IPS-15b (cell line): Measurements from ENCODE around the gene SLC30A3.
"Not testable (repeated sequence)": the region's sequence is repeated elsewhere in the genome, so short reads cannot be mapped to it uniquely, and the experiment has no call there.

Experiments used
- H3K27me3 ChIP-seq: one replicate; pipeline ENCODE4 v1.6.1; 2013; ENCODE audit warnings: low read length; ENCODE audit not compliant: control insufficient read depth, insufficient read depth
- H3K36me3 ChIP-seq: one replicate; pipeline ENCODE4 v1.6.1; 2013; ENCODE audit warnings: low read length; ENCODE audit not compliant: control insufficient read depth, insufficient read depth
- H3K4me1 ChIP-seq: one replicate; pipeline ENCODE4 v1.6.1; 2013; ENCODE audit warnings: mild to moderate bottlenecking, low read length; ENCODE audit not compliant: control insufficient read depth, insufficient read depth
- H3K4me3 ChIP-seq: one replicate; pipeline ENCODE4 v1.5.1; 2013; ENCODE audit warnings: low read depth, low read length
- H3K9ac ChIP-seq: one replicate; pipeline ENCODE4 v1.6.1; 2013; ENCODE audit warnings: low read depth, mild to moderate bottlenecking, low read length
- H3K9me3 ChIP-seq: one replicate; pipeline ENCODE4 v1.6.1; 2013; ENCODE audit warnings: mild to moderate bottlenecking, low read length; ENCODE audit not compliant: control insufficient read depth, insufficient read depth

The SLC30A3 gene

GRCh38 chr2:27281855-27282559 lies 19.2 kb upstream of the SLC30A3 start, which contains the start of gene TRIM54:
TSS of gene TRIM54 (plus strand) at chr2:27282429. CDS start at chr2:27282732, 303 bp downstream.
- peak within 1 kb of the TSS; percentile 39 for H3K9ac ChIP-seq
- peaks cover 24% of the 10 kb centered on the region for H3K4me1 ChIP-seq
- H3K4me3 ChIP-seq, result peak within 1 kb of the TSS; percentile 40
- no peaks in the 10 kb centered on the region for H3K36me3 ChIP-seq
- H3K9me3 ChIP-seq, result no peaks in the 10 kb centered on the region
- H3K27me3 ChIP-seq, result peaks cover 6% of the 10 kb centered on the region

GRCh38 chr2:27281442-27281841 lies 18.6 kb upstream of the SLC30A3 start:
- Histone ChIP-seq H3K36me3 (no peaks in the 10 kb centered on the region), H3K9ac (no peak overlapping the region), H3K4me1 (peaks cover 19% of the 10 kb centered on the region), H3K4me3 (no peak overlapping the region), H3K27me3 (peaks cover 6% of the 10 kb centered on the region), H3K9me3 (no peaks in the 10 kb centered on the region)

DNA sequence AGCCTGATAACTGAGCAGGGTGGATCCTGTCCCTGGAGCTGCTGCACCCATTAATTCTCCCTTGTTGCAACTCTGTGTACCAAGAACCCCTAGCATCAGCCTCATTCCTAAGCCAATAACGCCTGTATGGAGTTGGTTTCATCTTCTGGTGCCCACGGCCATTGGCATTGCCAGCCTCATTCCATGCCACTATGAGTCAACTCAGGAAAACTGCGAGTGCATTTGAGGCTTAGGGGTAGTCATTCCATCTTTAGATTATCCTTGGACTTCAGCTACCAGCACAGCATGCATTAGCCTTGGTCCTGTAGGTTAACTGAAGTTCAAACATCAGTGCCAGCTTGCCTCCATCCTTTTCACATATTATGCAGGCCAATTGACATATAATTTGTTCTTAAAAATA lies 18.0 kb upstream of the SLC30A3 start:
- Histone ChIP-seq H3K9ac (no peak overlapping the region), H3K9me3 (no peaks in the 10 kb centered on the region), H3K4me1 (peaks cover 17% of the 10 kb centered on the region), H3K27me3 (peaks cover 6% of the 10 kb centered on the region), H3K4me3 (no peak overlapping the region), H3K36me3 (no peaks in the 10 kb centered on the region)

DNA sequence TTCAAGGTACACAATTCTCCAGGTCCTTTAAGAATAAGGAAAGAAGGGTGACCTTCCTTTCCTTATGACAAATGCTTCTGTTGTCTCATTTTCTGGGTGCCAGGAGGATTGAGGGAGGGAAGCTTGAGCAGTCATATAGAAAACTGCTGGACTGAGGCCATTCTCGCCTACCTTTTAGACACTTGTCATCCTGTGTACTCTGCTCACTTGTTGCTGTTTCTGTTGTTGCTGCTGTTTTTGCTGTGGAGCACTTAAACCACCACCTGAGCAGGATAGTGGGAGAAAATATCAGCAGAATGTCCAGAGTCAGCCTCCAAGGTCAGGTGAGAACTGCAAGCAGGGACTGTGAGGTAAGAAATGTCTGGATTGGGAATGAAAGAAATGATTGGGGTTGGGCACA lies 15.2 kb upstream of the SLC30A3 start:
- H3K9me3 ChIP-seq, result no peaks in the 10 kb centered on the region
- no peak overlapping the region for H3K9ac ChIP-seq
- H3K36me3 ChIP-seq, result no peaks in the 10 kb centered on the region
- peaks cover 6% of the 10 kb centered on the region for H3K27me3 ChIP-seq
- no peak overlapping the region for H3K4me3 ChIP-seq
- H3K4me1 ChIP-seq, result peaks cover 16% of the 10 kb centered on the region

DNA sequence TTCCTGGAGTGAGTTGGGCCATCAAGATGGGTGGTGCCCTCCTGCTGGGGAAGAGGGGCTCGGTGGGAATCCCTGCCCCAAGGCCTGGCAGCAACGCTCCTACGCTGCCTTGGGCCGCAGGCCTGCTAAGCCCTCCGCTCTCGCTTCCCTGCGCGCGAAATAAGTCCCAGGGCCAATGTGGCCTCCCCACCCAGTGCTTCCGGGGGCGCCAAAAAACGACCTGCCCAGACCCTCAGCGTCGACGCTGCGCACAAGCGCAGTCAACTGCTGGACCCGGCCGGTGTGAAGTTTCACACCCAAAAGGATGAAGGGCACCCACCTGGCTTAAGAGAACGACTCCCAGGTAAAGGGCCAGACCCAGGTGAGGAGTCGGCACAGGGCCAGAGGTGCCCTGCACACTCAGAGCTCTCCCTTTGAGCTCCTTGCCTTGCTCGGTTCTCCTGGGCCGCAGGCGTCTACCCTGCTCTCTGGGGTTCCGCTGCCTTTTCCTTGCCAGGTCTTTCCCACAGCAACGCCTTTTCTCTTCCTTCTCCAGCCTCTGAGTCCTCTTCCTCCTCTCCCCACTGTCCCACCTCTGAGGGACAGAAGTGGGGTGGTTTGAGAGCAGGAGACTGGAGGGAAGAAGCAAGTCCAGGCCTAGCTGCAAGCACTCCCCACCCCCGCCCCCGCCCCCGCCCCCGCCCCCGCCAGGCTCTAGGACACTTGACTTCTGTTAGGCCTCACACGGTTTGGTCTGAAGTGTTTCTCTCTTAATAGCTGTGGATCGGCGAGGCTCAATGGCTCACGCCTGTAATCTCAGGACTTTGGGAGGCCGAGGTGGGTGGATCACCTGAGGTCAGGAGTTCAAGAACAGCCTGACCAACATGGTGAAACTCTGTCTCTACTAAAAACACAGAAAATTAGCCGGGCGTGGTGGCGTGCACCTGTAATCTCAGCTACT lies 12.6 kb upstream of the SLC30A3 start, which contains the start of gene DNAJC5G:
Gene DNAJC5G, plus strand, starts transcription at position 223 of the 940 bp plus-strand sequence. CDS start 1,296 bp downstream, outside the sequence.
- H3K27me3 ChIP-seq, result peaks cover 3% of the 10 kb centered on the region
- no peak within 1 kb of the TSS for H3K4me3 ChIP-seq
- peaks cover 2% of the 10 kb centered on the region for H3K4me1 ChIP-seq
- no peaks in the 10 kb centered on the region for H3K36me3 ChIP-seq
- H3K9me3 ChIP-seq, result no peaks in the 10 kb centered on the region
- H3K9ac ChIP-seq, result no peak within 1 kb of the TSS

- H3K4me1 ChIP-seq, H3K9me3 ChIP-seq, H3K36me3 ChIP-seq, H3K4me3 ChIP-seq, H3K9ac ChIP-seq: not testable (repeated sequence)
- peaks cover 11% of the 10 kb centered on the region for H3K27me3 ChIP-seq
Observed at GRCh38 chr2:27272537-27273522, 10.0 kb upstream of the SLC30A3 start.

DNA sequence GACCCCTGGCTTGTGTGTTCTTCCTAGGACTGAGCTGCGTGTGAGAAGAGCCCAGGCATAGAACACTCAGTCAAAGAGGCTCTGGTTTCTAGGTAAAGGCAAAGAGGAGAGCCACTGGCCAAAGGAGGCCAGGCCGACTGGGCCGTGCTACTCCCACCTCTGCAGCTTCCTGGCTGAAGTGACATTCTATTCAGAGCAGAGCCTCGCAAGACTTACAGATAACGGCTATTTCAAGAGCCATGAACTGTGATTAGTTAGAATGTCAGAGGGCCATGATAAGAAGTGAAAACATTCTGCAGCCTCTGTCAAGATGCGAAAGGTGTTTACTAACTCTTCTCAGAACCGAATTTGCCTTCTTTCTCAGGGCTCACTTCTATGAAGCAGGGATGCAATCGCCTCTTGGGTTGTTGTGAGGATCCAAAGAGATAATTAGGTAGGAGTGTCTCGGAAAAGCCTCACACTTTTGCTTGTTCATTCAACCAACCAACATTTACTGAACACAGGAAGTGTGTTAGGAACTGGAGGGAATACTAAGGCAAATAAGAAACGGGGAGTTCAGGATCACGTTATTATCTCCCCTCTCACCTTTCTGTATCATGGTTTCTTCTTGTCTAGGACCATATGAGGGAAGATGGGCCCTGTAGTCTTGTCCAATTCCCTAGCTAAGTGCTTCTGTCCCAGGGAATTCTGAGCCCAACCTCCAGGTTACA lies 8.9 kb upstream of the SLC30A3 start:
- Histone ChIP-seq H3K27me3 (peaks cover 17% of the 10 kb centered on the region), H3K9me3 (no peaks in the 10 kb centered on the region), H3K4me3 (no peak overlapping the region), H3K36me3 (no peaks in the 10 kb centered on the region), H3K4me1 (peaks cover 2% of the 10 kb centered on the region), H3K9ac (no peak overlapping the region)

DNA sequence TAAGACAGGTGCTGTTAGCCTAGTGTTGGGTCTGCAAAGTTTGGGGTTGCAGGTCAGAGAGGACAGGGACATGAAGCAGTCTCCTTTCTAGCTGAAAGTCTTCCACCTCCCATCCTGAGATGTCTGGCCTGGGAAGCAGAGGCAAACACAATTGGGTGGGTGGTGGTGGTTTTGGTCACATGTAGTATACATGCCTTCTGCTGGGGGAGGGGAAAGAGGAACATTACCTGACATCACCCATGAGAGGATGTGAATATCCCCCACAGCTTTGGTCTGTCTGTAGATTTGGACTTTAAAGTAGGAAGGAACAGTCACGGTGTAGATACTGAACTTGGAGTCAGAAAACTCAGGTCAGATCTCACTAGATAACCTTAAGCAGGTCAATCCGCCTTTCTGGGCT lies 7.8 kb upstream of the SLC30A3 start:
- Histone ChIP-seq H3K4me3 (no peak overlapping the region), H3K4me1 (peaks cover 2% of the 10 kb centered on the region), H3K9me3 (no peaks in the 10 kb centered on the region), H3K36me3 (no peaks in the 10 kb centered on the region), H3K9ac (no peak overlapping the region), H3K27me3 (peaks cover 28% of the 10 kb centered on the region)

DNA sequence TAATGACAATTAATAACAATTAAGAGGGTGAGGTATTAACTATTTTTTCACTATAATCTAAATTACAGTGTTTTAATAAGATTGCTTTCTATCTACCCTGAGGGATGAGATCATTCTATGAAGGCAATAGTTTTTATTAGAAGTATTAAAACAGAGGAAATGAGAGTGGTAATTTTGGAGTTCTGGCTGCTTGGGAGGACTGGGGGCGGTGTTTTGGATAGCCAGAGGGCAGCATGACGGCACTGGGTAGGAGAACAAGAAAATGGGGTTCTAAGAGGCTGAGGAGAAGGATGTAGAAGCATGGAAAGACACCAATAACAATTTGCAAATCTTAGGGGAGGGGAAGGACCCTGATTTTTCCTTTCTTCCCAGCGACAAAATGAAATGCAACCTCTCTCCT lies 7.3 kb upstream of the SLC30A3 start:
- Histone ChIP-seq H3K9ac (no peak overlapping the region), H3K9me3 (no peaks in the 10 kb centered on the region), H3K4me1 (no peaks in the 10 kb centered on the region), H3K27me3 (peaks cover 33% of the 10 kb centered on the region), H3K36me3 (no peaks in the 10 kb centered on the region), H3K4me3 (no peak overlapping the region)

DNA sequence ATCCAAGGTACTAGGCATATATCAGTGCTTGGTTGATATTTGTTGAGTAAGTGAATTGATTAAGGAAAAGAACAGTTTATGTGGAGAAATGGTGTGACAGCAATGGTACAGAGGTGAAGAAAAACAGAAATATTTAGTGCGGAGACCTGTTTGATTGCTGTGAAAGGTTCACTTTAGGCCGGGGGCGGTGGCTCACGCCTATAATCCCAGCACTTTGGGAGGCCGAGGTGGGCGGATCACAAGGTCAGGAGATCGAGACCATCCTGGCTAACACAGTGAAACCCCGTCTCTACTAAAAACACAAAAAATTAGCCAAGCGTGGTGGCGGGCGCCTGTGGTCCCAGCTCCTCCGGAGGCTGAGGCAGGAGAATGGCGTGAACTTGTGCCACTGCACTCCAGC lies 5.4 kb upstream of the SLC30A3 start:
- H3K9ac ChIP-seq, H3K9me3 ChIP-seq, H3K4me1 ChIP-seq, H3K4me3 ChIP-seq, H3K36me3 ChIP-seq: not testable (repeated sequence)
- peaks cover 51% of the 10 kb centered on the region for H3K27me3 ChIP-seq

DNA sequence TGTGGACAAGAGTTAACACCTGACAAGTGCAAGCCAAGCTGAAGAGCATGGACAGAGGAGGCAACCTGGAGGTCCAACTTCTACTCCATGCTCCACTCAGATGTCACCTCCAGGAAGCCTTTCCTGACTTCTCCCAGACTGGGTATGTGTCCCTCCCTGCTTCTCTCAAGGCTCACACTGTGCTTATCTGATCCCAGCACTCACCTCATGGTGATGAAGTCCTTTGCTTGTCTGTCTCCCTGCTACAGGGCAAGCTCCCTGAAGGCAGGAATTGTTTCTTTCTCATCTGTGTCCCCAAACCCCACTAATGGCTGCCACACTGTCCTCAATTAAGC lies 2.7 kb upstream of the SLC30A3 start:
- Histone ChIP-seq H3K9ac (no peak overlapping the region), H3K9me3 (no peaks in the 10 kb centered on the region), H3K4me1 (no peaks in the 10 kb centered on the region), H3K36me3 (no peaks in the 10 kb centered on the region), H3K27me3 (peaks cover 69% of the 10 kb centered on the region), H3K4me3 (peak overlapping the region; percentile 13)
